Psoas muscle (tissue), 8 donors: ENCODE measurements around the gene MYDGF. TPM values are rescaled to one million over a fixed set of nuclear protein-coding genes. Genes with fewer than 3 reads are reported as not detected.
"Not testable (repeated sequence)": the region's sequence is repeated elsewhere in the genome, so short reads cannot be mapped to it uniquely, and the experiment has no call there.

Experiments used
- ATAC-seq, 4 donors: fragments of 200-7000 bp; cut with Tn5 transposase; one replicate each; pipeline ENCODE4 v1.9.1; 2020; ENCODE audit warnings: moderate library complexity in 3 of 4, mild to moderate bottlenecking in 2 of 4
- DNase-seq, 2 donors: peaks; one replicate each; pipeline ENCODE4 v3.0.0-alpha.2; 2020
- H3K27ac ChIP-seq: fragments of 200-600 bp; one replicate; pipeline ENCODE4 v1.8.0; 2022
- H3K27me3 ChIP-seq, 3 donors: fragments of 200-600 bp in 1 of 3; one replicate each; pipeline versions ENCODE4 v1.6.1 to v1.8.0; 2013 to 2022; ENCODE audit warnings: low read length in 2 of 3, mild to moderate bottlenecking in 2 of 3, moderate library complexity in 1 of 3; ENCODE audit not compliant: insufficient read depth in 3 of 3
- H3K36me3 ChIP-seq, 2 donors: fragments of 200-600 bp in 1 of 2; one replicate each; pipeline versions ENCODE4 v1.6.1 to v1.8.0; 2013 to 2022; ENCODE audit warnings: low read depth in 1 of 2, mild to moderate bottlenecking in 1 of 2, moderate library complexity in 1 of 2; ENCODE audit not compliant: insufficient read depth in 1 of 2
- H3K4me1 ChIP-seq: fragments of 200-600 bp; one replicate; pipeline ENCODE4 v1.8.0; 2022
- H3K4me3 ChIP-seq: fragments of 200-600 bp; one replicate; pipeline ENCODE4 v1.8.0; 2022; ENCODE audit warnings: mild to moderate bottlenecking
- H3K9me3 ChIP-seq: fragments of 200-600 bp; one replicate; pipeline ENCODE4 v1.8.0; 2022
- WGBS, 3 donors: extraction: QIAGEN DNeasy Blood & Tissue Kit; methylation state at CpG; one replicate each; pipeline versions ENCODE4 v1.1.6 to v1.1.7; 2013; 5-methylcytosine and 5-hydroxymethylcytosine counted together
- intact Hi-C, 2 donors: fragments of 100-400 bp; cut with DNase I; formaldehyde crosslinking; loops; one replicate each; pipeline versions ENCODE4 v1.11.0 to v1.14.2; 2022
- polyA plus RNA-seq, 3 donors: library from polyadenylated mRNA; stranded (reverse); fragments of 200-250 nt; gene quantifications; one replicate each; pipeline ENCODE4 v1.2.3, GENCODE V29; 2013
- total RNA-seq, 4 donors: library from RNA; stranded (reverse); fragmentation: NEBNext Ultra II Directional in 2 of 4; extraction: Animal tissue kit (Norgen Biotek cat#: 25700) in 2 of 4; gene quantifications; one replicate each; pipeline versions ENCODE4 v1.2.1 to v1.2.4, GENCODE V29; 2021 to 2023
- TF ChIP-seq, protein P1 (sequence below): fragments of 200-600 bp; IDR thresholded peaks from one replicate; pipeline ENCODE4 v1.8.0; 2022; ENCODE audit warnings: antibody characterized with exemption
- donor health status: healthy with polysubstance abuse.
- donor health status: DM: no; HTN: no; CAD: no; lungs with moderate emphysema.
- donor health status: Bipolar disorder and iron deficiency.
- donor health status: healthy.
- donor health status: DM: yes; HTN: yes; CAD: no.
- donor health status: DM: no; HTN: no; CAD: no.
- donor health status: DM: no; HTN: no; CAD: no.
- donor health status: DM: yes; HTN: yes; CAD: no.

The MYDGF gene
- total and polyA plus RNA-seq, 7 donors, result 11.4 to 164 (median 23.9) TPM

DNA sequence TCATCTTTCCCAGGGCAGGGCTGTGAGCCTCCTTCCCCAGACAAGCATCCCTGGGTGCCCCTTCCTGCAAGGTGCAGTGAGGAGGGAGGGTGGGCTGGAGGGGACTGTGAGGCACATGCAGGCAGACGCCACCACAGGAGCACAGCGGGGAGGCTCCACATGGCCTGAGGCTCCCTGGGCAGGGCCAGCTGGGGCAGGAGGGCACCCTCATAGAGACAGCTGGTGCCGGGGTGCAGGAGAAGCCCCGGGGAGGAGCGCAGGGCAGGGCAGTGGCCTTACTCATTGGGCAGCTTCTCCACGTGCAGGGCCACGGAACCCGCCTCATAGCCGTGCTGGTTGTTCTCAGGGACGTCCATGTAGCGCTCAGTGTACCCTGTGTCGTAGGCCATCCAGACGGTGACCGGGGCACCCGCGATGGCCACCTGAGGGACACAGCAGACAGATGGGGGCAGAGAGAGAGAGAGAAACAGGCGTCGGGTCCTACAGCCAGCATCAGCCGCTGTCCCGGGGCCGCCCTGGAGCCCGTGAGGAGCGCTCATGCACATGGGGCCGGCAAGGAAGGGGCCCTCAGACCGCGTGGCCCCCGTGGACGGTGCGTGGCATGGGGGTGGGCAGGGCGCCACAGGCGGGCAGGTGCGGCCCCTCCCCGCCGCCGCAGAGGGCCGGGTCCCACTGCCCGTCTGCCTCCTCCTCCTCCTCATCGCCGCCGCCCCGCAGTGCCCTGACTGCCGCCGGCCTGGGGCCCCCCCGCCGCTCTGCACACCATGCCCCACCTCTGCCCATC lies 12.5 kb upstream of the MYDGF start:
- TF ChIP-seq, protein P1, sequence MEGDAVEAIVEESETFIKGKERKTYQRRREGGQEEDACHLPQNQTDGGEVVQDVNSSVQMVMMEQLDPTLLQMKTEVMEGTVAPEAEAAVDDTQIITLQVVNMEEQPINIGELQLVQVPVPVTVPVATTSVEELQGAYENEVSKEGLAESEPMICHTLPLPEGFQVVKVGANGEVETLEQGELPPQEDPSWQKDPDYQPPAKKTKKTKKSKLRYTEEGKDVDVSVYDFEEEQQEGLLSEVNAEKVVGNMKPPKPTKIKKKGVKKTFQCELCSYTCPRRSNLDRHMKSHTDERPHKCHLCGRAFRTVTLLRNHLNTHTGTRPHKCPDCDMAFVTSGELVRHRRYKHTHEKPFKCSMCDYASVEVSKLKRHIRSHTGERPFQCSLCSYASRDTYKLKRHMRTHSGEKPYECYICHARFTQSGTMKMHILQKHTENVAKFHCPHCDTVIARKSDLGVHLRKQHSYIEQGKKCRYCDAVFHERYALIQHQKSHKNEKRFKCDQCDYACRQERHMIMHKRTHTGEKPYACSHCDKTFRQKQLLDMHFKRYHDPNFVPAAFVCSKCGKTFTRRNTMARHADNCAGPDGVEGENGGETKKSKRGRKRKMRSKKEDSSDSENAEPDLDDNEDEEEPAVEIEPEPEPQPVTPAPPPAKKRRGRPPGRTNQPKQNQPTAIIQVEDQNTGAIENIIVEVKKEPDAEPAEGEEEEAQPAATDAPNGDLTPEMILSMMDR, result no peak
- peak in 1 of 2 donors; percentile 45 for DNase-seq
- H3K4me3 ChIP-seq, result no peak overlapping the region
- no peak for ATAC-seq
- 93 to 95% (median 94%) methylated on average over 27 to 44 of the region's 45 CpGs for WGBS, 3 donors
- no peaks in the 10 kb centered on the region for H3K27me3 ChIP-seq
- peaks cover under 1% of the 10 kb centered on the region for H3K4me1 ChIP-seq
- intact Hi-C loops, result no loop called here
- peaks cover 2 to 95% of the 10 kb centered on the region in 2 donors for H3K36me3 ChIP-seq
- no peaks in the 10 kb centered on the region for H3K9me3 ChIP-seq
- no peak overlapping the region for H3K27ac ChIP-seq

DNA sequence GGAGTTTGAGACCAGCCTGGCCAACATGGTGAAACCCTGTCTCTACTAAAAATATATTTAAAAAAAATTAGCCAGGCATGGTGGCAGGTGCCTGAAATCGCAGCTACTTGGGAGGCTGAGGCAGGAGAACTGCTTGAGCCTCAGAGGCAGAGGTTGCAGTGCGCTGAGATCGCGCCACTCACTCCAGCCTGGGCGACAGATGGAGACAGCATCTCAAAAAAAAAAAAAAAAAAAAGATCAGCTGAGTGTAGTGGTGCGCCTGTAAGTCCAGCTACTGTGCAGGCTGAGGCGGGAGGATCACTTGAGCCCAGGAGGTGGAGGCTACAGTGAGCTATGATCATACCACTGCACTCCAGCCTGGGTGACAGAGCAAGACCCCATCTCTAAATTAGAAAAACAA lies 9.9 kb upstream of the MYDGF start:
- intact Hi-C loops, DNase-seq, ATAC-seq, H3K27ac ChIP-seq, H3K9me3 ChIP-seq, H3K4me3 ChIP-seq, H3K27me3 ChIP-seq: not testable (repeated sequence)
- Histone ChIP-seq H3K4me1 (peaks cover 11% of the 10 kb centered on the region), H3K36me3 (peaks cover 2 to 89% of the 10 kb centered on the region in 2 donors)
- 97 to 99% (median 98%) methylated on average over 7 of the region's 7 CpGs for WGBS, 3 donors

DNA sequence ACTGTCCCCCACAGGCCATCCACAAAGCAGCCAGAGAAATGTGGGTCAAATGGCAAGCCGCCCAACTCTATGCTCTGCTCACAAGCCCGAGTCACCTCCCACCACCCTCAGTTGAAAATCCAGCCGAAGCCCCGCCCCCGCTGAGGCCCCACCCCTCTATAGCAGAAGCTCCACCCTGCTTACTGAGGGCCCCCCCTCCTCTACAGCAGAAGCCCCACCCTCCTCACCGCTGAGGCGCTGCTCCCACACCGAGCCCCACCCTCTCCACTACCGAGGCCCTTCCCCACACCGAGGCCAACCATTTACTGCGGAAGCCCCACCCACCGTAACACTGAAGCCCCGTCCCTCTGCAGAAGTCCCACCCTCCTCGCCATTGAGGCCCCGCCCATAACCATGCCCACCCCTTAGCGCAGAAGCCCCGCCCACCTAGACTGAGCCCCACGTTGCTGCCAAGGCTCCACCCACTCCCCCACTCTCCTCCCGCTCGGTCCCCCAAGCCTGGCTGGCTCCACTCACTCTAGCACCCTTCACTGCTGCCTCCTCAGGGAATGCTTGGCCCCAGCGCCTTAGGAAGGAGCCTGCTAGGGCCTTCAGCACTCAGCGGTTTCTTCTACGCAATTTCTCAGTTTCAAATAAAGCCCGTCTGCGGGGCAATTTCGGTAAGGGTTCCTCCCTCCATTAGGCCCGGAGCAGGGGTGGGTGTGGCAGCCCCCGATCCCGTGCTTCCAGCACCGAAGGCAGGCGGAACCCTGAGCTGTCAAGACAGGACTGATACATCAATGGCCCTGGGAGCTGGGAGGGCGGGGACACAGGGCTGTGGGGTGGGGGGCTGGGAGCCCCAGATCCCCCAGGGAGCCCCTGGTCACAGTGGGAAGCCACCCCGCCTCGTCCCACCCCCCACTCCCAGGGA lies 9.0 kb upstream of the MYDGF start:
- ATAC-seq, result peak; percentile 11 to 38 (median 22)
- DNase-seq, result peak; percentile 30 to 70
- TF ChIP-seq, protein P1, result no peak
- intact Hi-C loops, result loop anchor here in 1 of 2 donors (5.0 kb wide), 1 partner anchor 33 kb away; no protein-coding TSS in a partner anchor
- peaks cover 2 to 85% of the 10 kb centered on the region in 2 donors for H3K36me3 ChIP-seq
- no peak overlapping the region for H3K4me3 ChIP-seq
- peaks cover 11% of the 10 kb centered on the region for H3K4me1 ChIP-seq
- peak overlapping the region; percentile 41 for H3K27ac ChIP-seq
- H3K9me3 ChIP-seq, result no peaks in the 10 kb centered on the region
- WGBS, 3 donors, result 70 to 78% (median 74%) methylated on average over 32 to 34 of the region's 34 CpGs
- H3K27me3 ChIP-seq, result no peaks in the 10 kb centered on the region

DNA sequence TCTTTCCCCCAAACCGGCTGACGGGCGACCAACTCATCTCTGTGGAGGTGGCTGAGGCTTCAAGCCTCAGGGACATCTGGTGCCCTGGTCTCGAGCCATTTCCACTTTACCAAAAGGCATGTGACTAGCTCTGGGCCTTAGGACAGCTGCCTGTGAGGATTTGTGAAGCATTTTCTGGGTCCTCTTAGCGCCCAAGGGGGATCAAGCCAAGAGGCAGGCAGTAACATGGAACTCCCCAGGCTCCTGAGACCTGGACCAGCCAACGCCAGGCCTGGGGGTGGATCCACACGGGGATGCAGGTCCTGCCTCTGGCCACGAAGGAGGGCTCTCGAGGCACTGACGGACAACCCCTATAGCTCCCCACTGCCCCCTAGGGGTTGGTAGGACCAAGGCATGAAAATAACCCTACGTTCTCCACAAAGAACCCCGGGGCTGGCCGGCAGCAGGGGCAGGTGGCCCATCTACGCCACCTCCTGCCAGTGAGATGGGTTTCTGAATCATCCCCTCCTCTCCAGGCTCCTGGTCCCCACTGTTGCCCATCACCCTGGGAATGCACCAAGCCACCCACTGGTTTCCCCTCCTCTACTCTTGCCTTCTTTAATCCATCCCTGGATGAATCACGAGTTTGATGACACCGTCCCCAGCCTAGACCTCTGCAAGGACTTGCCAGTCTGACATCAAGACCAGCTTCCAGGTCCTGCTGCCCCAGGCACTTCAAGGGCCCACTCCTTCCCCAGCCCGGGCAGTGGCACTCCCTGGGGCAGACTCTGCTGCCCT lies 7.0 kb upstream of the MYDGF start:
- ATAC-seq (peak; percentile 80 to 83 (median 82)), DNase-seq (peak; percentile 69 to 87)
- Histone ChIP-seq H3K4me1 (peaks cover 11% of the 10 kb centered on the region), H3K36me3 (peaks cover 0 to 65% of the 10 kb centered on the region in 2 donors), H3K27me3 (no peaks in the 10 kb centered on the region), H3K4me3 (peak overlapping the region; percentile 20), H3K9me3 (no peaks in the 10 kb centered on the region), H3K27ac (peak overlapping the region; percentile 84)
- TF ChIP-seq, protein P1, result peak; percentile 66
- 36 to 40% (median 37%) methylated on average over 15 to 17 of the region's 17 CpGs for WGBS, 3 donors
- intact Hi-C loops, result loop anchor here in 1 of 2 donors (5.0 kb wide), 1 partner anchor 35 kb away; no protein-coding TSS in a partner anchor
